GM12873 (cell line): Measurements from ENCODE around the gene VPS13D.

ENCODE experiments used
- CTCF ChIP-seq: IDR thresholded peaks from 2 replicates; pipeline ENCODE4 v1.5.1; 2012; ENCODE audit warnings: low read depth, mild to moderate bottlenecking, moderate library complexity, low read length, control low read depth; ENCODE audit not compliant: insufficient read depth; ENCODE audit errors: missing control alignments

The VPS13D gene

DNA sequence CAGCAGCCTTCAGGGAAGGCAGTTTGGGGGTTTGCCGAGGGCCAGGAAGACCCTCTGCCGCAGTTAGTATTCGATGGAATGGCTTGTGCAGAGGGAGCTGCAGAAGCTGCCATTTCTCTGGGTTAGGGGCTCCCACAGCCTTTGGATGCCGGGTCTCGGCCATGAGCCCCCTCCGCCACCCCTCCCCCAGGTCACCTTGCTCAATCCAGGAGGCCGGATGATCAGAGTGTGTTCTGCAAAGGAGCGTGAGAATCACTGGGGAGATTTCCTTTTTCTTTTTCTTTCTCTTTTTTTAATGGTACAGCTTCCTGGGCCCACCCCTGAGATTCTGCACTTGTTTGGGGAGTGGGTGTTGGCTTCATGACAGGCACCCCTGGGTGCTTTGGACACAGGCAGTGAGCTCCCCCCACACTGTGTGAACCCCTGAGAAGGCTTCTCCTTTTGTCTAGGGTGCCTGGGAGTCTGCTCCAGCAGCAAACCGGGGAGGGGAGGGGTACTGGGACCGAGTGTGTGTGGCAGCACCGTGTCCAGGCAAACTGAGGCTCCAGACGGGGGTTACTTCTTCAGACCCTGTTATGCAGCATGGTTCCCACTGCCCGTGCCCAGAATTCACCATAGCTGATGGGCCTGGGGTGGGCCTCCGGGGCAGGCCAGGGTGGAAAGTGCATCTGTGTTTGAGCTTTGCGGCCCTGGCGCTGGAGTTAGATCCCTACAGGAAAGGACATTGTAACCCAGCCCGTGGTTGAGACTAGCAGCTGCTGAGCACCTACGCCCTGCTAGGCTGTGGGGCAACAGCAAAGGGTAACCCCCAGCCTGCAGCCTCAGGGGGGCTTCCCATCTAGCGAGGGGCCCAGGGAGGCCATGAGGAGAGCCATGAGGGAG lies 44.6 kb upstream of the VPS13D start:
- TF ChIP-seq CTCF: no peak

GRCh38 chr1:12185918-12186678 lies 43.7 kb upstream of the VPS13D start:
- no peak for TF ChIP-seq CTCF

- no peak for TF ChIP-seq CTCF
Measured at GRCh38 chr1:12186679-12186985, 43.2 kb upstream of the VPS13D start.

- TF ChIP-seq CTCF: no peak
Measured at GRCh38 chr1:12188115-12188514, 41.7 kb upstream of the VPS13D start.

DNA sequence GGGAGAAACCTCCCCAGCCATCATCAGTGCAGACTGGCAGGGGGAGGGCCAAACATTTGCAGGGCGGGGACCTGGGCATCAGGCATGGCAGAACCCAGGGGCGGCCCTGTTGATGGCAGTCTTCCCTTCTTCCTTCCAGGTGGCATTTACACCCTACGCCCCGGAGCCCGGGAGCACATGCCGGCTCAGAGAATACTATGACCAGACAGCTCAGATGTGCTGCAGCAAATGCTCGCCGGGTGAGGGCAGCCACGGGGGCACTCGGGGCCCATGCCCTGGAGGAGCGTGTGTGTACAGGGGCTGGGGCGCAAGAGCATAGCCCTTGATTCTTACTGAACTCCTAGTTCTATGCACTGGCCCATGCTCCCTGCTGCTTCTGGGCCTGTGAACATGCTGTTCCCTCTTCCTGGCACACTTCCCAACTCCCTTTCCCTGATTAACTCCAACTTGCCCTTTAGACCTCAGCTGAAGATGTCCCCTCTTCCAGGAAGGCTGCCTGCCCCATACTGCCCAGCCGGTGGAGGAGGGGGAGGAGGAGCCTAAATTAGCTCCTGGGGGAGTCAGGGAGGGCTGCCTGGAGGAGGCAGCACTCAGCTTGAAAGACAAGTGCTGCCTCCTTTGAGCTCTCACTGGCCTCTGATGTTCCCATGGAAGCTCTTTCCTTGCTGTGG lies 41.0 kb upstream of the VPS13D start:
- TF ChIP-seq CTCF: no peak

GRCh38 chr1:12189328-12189682 lies 40.5 kb upstream of the VPS13D start:
- TF ChIP-seq CTCF: no peak

DNA sequence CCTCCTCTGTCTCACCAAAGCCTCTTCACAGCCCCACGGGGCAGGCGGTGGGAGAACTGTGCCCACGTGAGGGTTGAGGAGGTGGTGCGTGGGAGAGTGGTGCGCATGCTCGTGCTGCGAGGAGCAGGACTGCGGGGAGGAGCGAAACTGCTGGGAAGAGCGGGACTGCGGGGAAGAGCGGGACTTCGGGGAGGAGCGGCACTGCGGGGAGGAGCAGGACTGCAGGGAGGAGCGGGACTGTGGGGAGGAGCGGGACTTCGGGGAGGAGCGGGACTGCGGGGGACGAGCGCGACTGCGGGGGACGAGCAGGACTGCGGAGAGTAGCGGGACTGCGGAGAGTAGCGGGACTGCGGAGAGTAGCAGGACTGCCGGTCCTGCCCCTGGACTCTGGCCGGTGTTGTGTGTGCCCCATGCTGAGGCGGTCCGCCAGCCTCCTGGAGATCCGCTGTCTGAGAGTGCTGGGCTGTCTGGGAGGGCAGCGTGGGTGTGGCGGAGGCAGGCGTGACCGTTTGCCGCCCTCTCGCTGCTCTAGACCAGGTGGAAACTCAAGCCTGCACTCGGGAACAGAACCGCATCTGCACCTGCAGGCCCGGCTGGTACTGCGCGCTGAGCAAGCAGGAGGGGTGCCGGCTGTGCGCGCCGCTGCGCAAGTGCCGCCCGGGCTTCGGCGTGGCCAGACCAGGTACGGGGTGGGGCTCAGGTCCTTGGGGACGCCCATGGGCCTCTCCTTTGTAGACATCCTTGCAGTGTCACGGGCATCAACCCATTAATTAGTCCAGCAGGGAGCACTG lies 38.4 kb upstream of the VPS13D start:
- no peak for TF ChIP-seq CTCF
